SU-DHL-6 (cell line): Measurements from ENCODE around the gene TMIGD1.

Source experiments
- H2AFZ ChIP-seq: fragments of 200-600 bp; sonication (generic); 2 replicates; pipeline ENCODE4 v1.6.1; 2014; ENCODE audit warnings: low read depth, mild to moderate bottlenecking, moderate library complexity, mixed read lengths, antibody characterized with exemption, low read length; ENCODE audit not compliant: severe bottlenecking
- H3F3A ChIP-seq: fragments of 200-600 bp; shearing (Covaris generic); 2 replicates; pipeline ENCODE4 v1.6.0; 2016; ENCODE audit warnings: antibody characterized with exemption, mild to moderate bottlenecking; ENCODE audit not compliant: insufficient read depth
- H3K27ac ChIP-seq: fragments of 200-600 bp; sonication (generic); 2 replicates; pipeline ENCODE4 v1.5.1; 2016; ENCODE audit warnings: low read depth, mild to moderate bottlenecking, low read length, moderate library complexity, mixed read lengths
- H3K27me3 ChIP-seq: fragments of 200-600 bp; sonication (generic), shearing (Covaris generic); 2 replicates; pipeline ENCODE4 v1.6.0; 2014; ENCODE audit warnings: mild to moderate bottlenecking, low read length
- H3K36me3 ChIP-seq: fragments of 200-600 bp; sonication (generic); 2 replicates; pipeline ENCODE4 v1.6.1; 2014; ENCODE audit warnings: mild to moderate bottlenecking, low read length, mixed read lengths
- H3K4me2 ChIP-seq: fragments of 300-600, 200-600 bp; shearing (Covaris generic), sonication (generic); 2 replicates; pipeline ENCODE4 v1.6.0; 2014; ENCODE audit warnings: low read length, low read depth, mild to moderate bottlenecking; ENCODE audit not compliant: poor library complexity, severe bottlenecking
- H3K4me3 ChIP-seq: fragments of 200-600 bp; sonication (generic); 2 replicates; pipeline ENCODE4 v1.5.1; 2014; ENCODE audit warnings: antibody characterized with exemption, low read length, mild to moderate bottlenecking, mixed read lengths; ENCODE audit not compliant: insufficient read depth, poor library complexity, severe bottlenecking
- H3K79me2 ChIP-seq: fragments of 200-600 bp; sonication (generic); 2 replicates; pipeline ENCODE4 v1.6.1; 2014; ENCODE audit warnings: mild to moderate bottlenecking, low read length, moderate library complexity; ENCODE audit not compliant: insufficient read depth
- H3K9ac ChIP-seq: fragments of 200-600 bp; sonication (generic); 2 replicates; pipeline ENCODE4 v1.7.0; 2014; ENCODE audit warnings: mild to moderate bottlenecking, low read length
- H3K9me2 ChIP-seq: fragments of 200-600 bp; sonication (generic); replicated peaks from 2 replicates; pipeline ENCODE4 v1.6.1; 2014; ENCODE audit warnings: low read length; ENCODE audit not compliant: insufficient read depth
- H3K9me3 ChIP-seq: fragments of 200-600 bp; sonication (generic); 2 replicates; pipeline ENCODE4 v1.6.1; 2014; ENCODE audit warnings: low read length, mixed read lengths; ENCODE audit not compliant: insufficient read depth
- H4K20me1 ChIP-seq: fragments of 200-600 bp; sonication (generic); 2 replicates; pipeline ENCODE4 v1.6.1; 2014; ENCODE audit warnings: low read depth, mild to moderate bottlenecking, antibody characterized with exemption, low read length, moderate library complexity, mixed read lengths
- CTCF ChIP-seq: fragments of 200-600 bp; sonication (generic); IDR thresholded peaks from one replicate; pipeline ENCODE4 v1.5.1; 2017; ENCODE audit warnings: antibody characterized with exemption, mild to moderate bottlenecking, low read length, moderate library complexity; ENCODE audit not compliant: insufficient read depth, poor library complexity, severe bottlenecking
- EZH2phosphoT487 ChIP-seq: fragments of 200-600 bp; sonication (generic), shearing (Covaris generic); conservative IDR thresholded peaks from 2 replicates; pipeline ENCODE4 v1.6.1; 2018; ENCODE audit warnings: mild to moderate bottlenecking, antibody characterized with exemption, low read length, moderate library complexity, mixed read lengths

Gene TMIGD1

GRCh38 chr17:30323895-30324319 lies 9.9 kb downstream of the TMIGD1 start:
- Histone ChIP-seq H3K27me3 (no peaks in the 10 kb centered on the region), H3K79me2 (no peaks in the 10 kb centered on the region), H3F3A (peaks cover 41% of the 10 kb centered on the region), H3K9me2 (no peaks in the 10 kb centered on the region), H3K4me3 (peak overlapping the region; percentile 34), H3K4me2 (peak overlapping the region; percentile 64), H2AFZ (no peak overlapping the region), H3K9ac (peak overlapping the region; percentile 33), H3K9me3 (no peaks in the 10 kb centered on the region), H4K20me1 (no peaks in the 10 kb centered on the region), H3K27ac (peak overlapping the region; percentile 84), H3K36me3 (no peaks in the 10 kb centered on the region)
- TF ChIP-seq CTCF (no peak), EZH2phosphoT487 (no peak)

- H3K4me2 ChIP-seq: peak overlapping the region; percentile 64
- no peaks in the 10 kb centered on the region for H3K36me3 ChIP-seq
- H3F3A ChIP-seq: peaks cover 41% of the 10 kb centered on the region
- H3K27me3 ChIP-seq: no peaks in the 10 kb centered on the region
- peak overlapping the region; percentile 84 for H3K27ac ChIP-seq
- no peaks in the 10 kb centered on the region for H3K9me3 ChIP-seq
- H3K9me2 ChIP-seq: no peaks in the 10 kb centered on the region
- no peaks in the 10 kb centered on the region for H4K20me1 ChIP-seq
- no peak overlapping the region for H2AFZ ChIP-seq
- H3K4me3 ChIP-seq: peak overlapping the region; percentile 34
- peak overlapping the region; percentile 33 for H3K9ac ChIP-seq
- no peak for TF ChIP-seq EZH2phosphoT487
- no peak for TF ChIP-seq CTCF
- no peaks in the 10 kb centered on the region for H3K79me2 ChIP-seq
Measured at GRCh38 chr17:30323262-30323894, 10.5 kb downstream of the TMIGD1 start.

- Histone ChIP-seq H3K9ac (no peak overlapping the region), H3K36me3 (no peaks in the 10 kb centered on the region), H3K79me2 (no peaks in the 10 kb centered on the region), H3K27me3 (no peaks in the 10 kb centered on the region), H3K27ac (peak overlapping the region; percentile 84), H3K9me3 (no peaks in the 10 kb centered on the region), H4K20me1 (no peaks in the 10 kb centered on the region), H2AFZ (no peak overlapping the region), H3F3A (peaks cover 39% of the 10 kb centered on the region), H3K4me2 (no peak overlapping the region), H3K9me2 (no peaks in the 10 kb centered on the region), H3K4me3 (no peak overlapping the region)
- no peak for TF ChIP-seq CTCF
- TF ChIP-seq EZH2phosphoT487: no peak
Measured at GRCh38 chr17:30321314-30321713, 12.5 kb downstream of the TMIGD1 start.

- Histone ChIP-seq H2AFZ (no peak overlapping the region), H3K4me2 (no peak overlapping the region), H3K9ac (no peak overlapping the region), H3K27ac (no peak overlapping the region), H3K9me2 (no peaks in the 10 kb centered on the region), H3K36me3 (no peaks in the 10 kb centered on the region), H3K4me3 (no peak overlapping the region), H3K79me2 (no peaks in the 10 kb centered on the region), H3K27me3 (no peaks in the 10 kb centered on the region), H4K20me1 (no peaks in the 10 kb centered on the region), H3K9me3 (no peaks in the 10 kb centered on the region), H3F3A (peaks cover 18% of the 10 kb centered on the region)
- no peak for TF ChIP-seq CTCF
- TF ChIP-seq EZH2phosphoT487: no peak
Measured at GRCh38 chr17:30318155-30318554, 15.7 kb downstream of the TMIGD1 start.
